Measurements from ENCODE around the gene SPEN.

Gene SPEN

GRCh38 chr1:15935056-15935950, 87.8 kb downstream of the SPEN start:
- H3K4me3 ChIP-seq (ENCODE audit: low read length) = no peak overlapping the region
- peaks cover 9% of the 10 kb centered on the region; the same call in 1 of the 2 replicates for H3K36me3 ChIP-seq (replicated peaks; ENCODE audit: insufficient read depth, low read length)

GRCh38 chr1:15936025-15936424, 88.5 kb downstream of the SPEN start:
- Histone ChIP-seq H3K4me3 (ENCODE audit: low read length) (no peak overlapping the region), H4K20me1 (ENCODE audit: insufficient read depth, low read length) (no peaks in the 10 kb centered on the region), H3K9ac (ENCODE audit: low read length) (no peak overlapping the region), H3F3A (ENCODE audit: insufficient read depth, low read length) (no peaks in the 10 kb centered on the region), H3K4me1 (ENCODE audit: low read length) (no peaks in the 10 kb centered on the region), H3K27ac (ENCODE audit: low read length) (no peak overlapping the region), H2AFZ (ENCODE audit: low read length) (no peak overlapping the region), H3K9me3 (replicated peaks; ENCODE audit: insufficient read depth, low read length) (no peaks in the 10 kb centered on the region), H3K36me3 (replicated peaks; ENCODE audit: insufficient read depth, low read length) (peaks cover 9% of the 10 kb centered on the region; the same call in 1 of the 2 replicates), H3K9me2 (replicated peaks; ENCODE audit: insufficient read depth, low read length) (no peaks in the 10 kb centered on the region), H3K27me3 (replicated peaks; ENCODE audit: insufficient read depth, low read length) (no peaks in the 10 kb centered on the region), H3K4me2 (ENCODE audit: low read depth, low read length) (no peak overlapping the region), H3K79me2 (ENCODE audit: low read length) (0 out of 2 replicates have a peak, but pooled peaks cover 5% of the 10 kb centered on the region)
- TF ChIP-seq CTCF (IDR thresholded peaks at IDR 0.05; ENCODE audit: low read length) (no peak), EZH2 (optimal IDR thresholded peaks at IDR 0.05; ENCODE audit: low read depth, low read length) (no peak), EZH2phosphoT487 (IDR thresholded peaks at IDR 0.05; ENCODE audit: low read length) (no peak)
- no peak for DNase-seq

More at GRCh38 chr1:15935056-15935950, 87.8 kb downstream of the SPEN start:
- Histone ChIP-seq H3K4me1 (ENCODE audit: low read length) (no peaks in the 10 kb centered on the region), H4K20me1 (ENCODE audit: insufficient read depth, low read length) (no peaks in the 10 kb centered on the region), H3K9ac (ENCODE audit: low read length) (no peak overlapping the region), H3K79me2 (ENCODE audit: low read length) (0 out of 2 replicates have a peak, but pooled peaks cover 5% of the 10 kb centered on the region), H2AFZ (ENCODE audit: low read length) (no peak overlapping the region), H3K27ac (ENCODE audit: low read length) (no peak overlapping the region), H3K9me3 (replicated peaks; ENCODE audit: insufficient read depth, low read length) (no peaks in the 10 kb centered on the region), H3K27me3 (replicated peaks; ENCODE audit: insufficient read depth, low read length) (no peaks in the 10 kb centered on the region), H3K4me2 (ENCODE audit: low read depth, low read length) (no peak overlapping the region), H3K9me2 (replicated peaks; ENCODE audit: insufficient read depth, low read length) (no peaks in the 10 kb centered on the region), H3F3A (ENCODE audit: insufficient read depth, low read length) (no peaks in the 10 kb centered on the region)
- no peak for DNase-seq
- TF ChIP-seq EZH2 (optimal IDR thresholded peaks at IDR 0.05; ENCODE audit: low read depth, low read length) (no peak), CTCF (IDR thresholded peaks at IDR 0.05; ENCODE audit: low read length) (no peak), EZH2phosphoT487 (IDR thresholded peaks at IDR 0.05; ENCODE audit: low read length) (no peak)

DNA sequence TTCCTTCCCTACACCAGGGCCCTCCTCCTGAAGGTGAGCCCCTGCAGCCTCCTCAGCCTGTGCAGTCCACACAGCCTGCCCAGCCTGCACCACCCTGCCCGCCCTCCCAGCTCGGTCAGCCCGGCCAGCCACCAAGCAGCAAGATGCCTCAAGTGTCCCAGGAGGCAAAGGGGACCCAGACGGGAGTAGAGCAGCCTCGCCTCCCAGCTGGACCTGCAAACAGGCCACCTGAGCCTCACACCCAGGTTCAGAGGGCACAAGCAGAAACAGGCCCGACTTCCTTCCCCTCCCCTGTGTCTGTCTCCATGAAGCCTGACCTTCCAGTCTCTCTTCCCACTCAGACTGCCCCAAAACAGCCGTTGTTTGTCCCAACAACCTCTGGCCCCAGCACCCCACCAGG, 89.6 kb downstream of the SPEN start:
- Histone ChIP-seq H3K4me3 (ENCODE audit: low read length) (no peak overlapping the region), H3K27ac (ENCODE audit: low read length) (no peak overlapping the region), H4K20me1 (ENCODE audit: insufficient read depth, low read length) (no peaks in the 10 kb centered on the region), H3K4me1 (ENCODE audit: low read length) (no peaks in the 10 kb centered on the region), H3K79me2 (ENCODE audit: low read length) (no peaks in the 10 kb centered on the region), H3K9ac (ENCODE audit: low read length) (no peak overlapping the region), H3K9me3 (replicated peaks; ENCODE audit: insufficient read depth, low read length) (no peaks in the 10 kb centered on the region), H3F3A (ENCODE audit: insufficient read depth, low read length) (no peaks in the 10 kb centered on the region), H3K27me3 (replicated peaks; ENCODE audit: insufficient read depth, low read length) (no peaks in the 10 kb centered on the region), H3K36me3 (replicated peaks; ENCODE audit: insufficient read depth, low read length) (peaks cover 9% of the 10 kb centered on the region; the same call in 1 of the 2 replicates), H3K4me2 (ENCODE audit: low read depth, low read length) (no peak overlapping the region), H2AFZ (ENCODE audit: low read length) (no peak overlapping the region), H3K9me2 (replicated peaks; ENCODE audit: insufficient read depth, low read length) (no peaks in the 10 kb centered on the region)
- TF ChIP-seq EZH2phosphoT487 (IDR thresholded peaks at IDR 0.05; ENCODE audit: low read length) (no peak), CTCF (IDR thresholded peaks at IDR 0.05; ENCODE audit: low read length) (no peak), EZH2 (optimal IDR thresholded peaks at IDR 0.05; ENCODE audit: low read depth, low read length) (no peak)
- DNase-seq = no peak

Data from MM.1S (cell line).